Measurements from ENCODE around the gene TRIM24. TPM values are rescaled to one million over a fixed set of nuclear protein-coding genes. Genes with fewer than 3 reads are reported as not detected.

Gene TRIM24
- total RNA-seq, 1 donor from 2014 or later, result 17.3 TPM

DNA sequence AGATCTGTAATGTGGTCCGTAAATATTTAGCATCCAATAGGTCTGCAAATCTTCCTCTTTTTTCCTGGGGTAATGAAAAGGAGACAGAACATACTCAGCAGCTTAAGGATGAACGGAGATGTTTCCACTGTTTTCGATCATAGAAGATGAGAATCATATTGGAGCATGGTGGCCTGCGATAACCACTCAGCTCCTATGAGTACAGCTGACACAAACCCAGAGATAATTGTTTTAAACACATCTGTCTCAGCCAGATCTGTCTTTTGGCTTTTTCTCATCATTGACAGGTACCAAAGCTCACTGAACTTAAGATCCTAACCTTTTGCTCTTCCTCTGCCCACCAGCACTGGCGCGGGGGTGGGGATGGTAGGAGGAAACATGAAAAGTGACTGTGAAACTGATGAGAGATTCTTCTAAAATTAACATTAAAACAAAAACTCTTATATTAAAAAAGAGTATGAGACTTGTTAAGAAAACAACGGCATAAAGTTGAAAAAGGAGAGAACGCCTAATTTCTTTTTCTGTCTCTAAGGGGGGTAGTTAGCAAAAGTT, 170.1 kb downstream of the TRIM24 start:
- peaks cover 3% of the 10 kb centered on the region for H3K9me3 Mint-ChIP-seq
- intact Hi-C loops (cut with micrococcal nuclease), result no loop called here
- peaks cover 22% of the 10 kb centered on the region for H3K4me1 Mint-ChIP-seq
- H3K27me3 Mint-ChIP-seq, result peaks cover 2% of the 10 kb centered on the region
- H3K27ac Mint-ChIP-seq, result no peak overlapping the region
- DNase-seq, result no peak
- H3K36me3 Mint-ChIP-seq (ENCODE audit: low read depth), result no peaks in the 10 kb centered on the region
- H3K4me3 Mint-ChIP-seq, result no peak overlapping the region

DNA sequence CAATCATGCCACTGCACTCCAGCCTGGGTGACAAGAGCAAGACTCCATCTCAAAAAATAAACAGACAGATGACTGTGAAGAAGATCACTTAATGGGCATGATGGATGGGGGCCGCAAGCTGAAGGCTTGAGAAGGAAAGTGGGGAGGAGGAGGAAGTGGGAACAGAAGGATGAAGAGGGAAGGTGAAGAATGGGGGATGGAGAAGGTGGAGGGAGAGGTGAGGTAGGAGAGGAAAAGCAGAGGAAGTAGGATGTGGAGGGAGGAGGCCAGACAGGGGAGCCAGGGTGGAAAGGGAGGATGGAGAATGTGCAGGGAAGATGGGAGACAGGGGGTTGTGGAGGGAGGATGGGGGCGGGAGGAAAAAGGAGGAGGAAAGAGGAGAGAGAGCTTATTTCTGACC, 172.3 kb downstream of the TRIM24 start:
- intact Hi-C loops (cut with micrococcal nuclease), result no loop called here
- Mint-ChIP-seq H3K9me3 (peaks cover 3% of the 10 kb centered on the region), H3K27me3 (peaks cover 2% of the 10 kb centered on the region), H3K4me3 (no peak overlapping the region), H3K27ac (no peak overlapping the region), H3K36me3 (ENCODE audit: low read depth) (no peaks in the 10 kb centered on the region), H3K4me1 (peaks cover 10% of the 10 kb centered on the region)
- no peak for DNase-seq

DNA sequence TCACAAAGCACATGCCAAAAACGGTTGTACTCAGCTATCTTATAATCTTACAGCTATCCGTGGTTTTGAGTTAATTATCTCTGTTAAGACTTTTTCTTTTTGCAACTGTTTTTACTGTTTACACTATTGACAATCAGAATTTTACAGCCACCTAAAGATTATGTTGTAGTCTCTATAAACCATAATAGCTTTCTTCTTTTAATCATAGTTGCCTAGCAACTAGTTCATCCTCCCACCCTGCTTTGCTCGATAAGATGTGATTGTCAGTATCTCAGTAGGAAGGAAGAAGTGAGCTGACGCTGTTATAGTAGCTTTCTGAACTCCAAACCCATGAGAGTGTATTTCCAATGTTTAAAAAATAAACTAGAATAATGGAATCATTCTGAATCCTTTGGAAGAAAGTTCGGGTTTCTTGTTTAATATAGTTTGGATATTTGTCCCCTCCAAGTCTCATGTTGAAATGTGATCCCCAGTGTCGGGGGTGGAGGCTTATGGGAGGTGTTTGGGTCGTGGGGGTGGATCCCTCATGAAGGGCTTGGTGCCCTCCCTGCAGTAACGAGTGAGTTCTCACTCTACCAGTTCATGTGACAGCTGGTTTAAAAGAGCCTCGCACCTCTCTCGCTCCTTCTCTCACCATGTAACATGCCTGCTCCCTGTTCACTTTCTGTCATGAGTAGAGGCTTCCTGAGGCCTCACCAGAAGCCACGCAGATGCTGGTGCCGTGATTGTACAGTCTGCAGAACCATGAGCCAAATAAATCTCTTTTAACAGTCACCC, 173.0 kb downstream of the TRIM24 start:
- Mint-ChIP-seq H3K27me3 (peaks cover 2% of the 10 kb centered on the region), H3K4me3 (no peak overlapping the region), H3K27ac (no peak overlapping the region), H3K36me3 (ENCODE audit: low read depth) (no peaks in the 10 kb centered on the region), H3K9me3 (peaks cover 2% of the 10 kb centered on the region), H3K4me1 (peaks cover 10% of the 10 kb centered on the region)
- no peak for DNase-seq
- intact Hi-C loops (cut with micrococcal nuclease), result no loop called here

Other genes with a start within 250 kb of the TRIM24 start
- gene SVOPL, start 241.1 kb downstream of the TRIM24 start, total RNA-seq, result not detected in 2 replicates